Measurements from ENCODE around the gene SNTB2.

The SNTB2 gene

DNA sequence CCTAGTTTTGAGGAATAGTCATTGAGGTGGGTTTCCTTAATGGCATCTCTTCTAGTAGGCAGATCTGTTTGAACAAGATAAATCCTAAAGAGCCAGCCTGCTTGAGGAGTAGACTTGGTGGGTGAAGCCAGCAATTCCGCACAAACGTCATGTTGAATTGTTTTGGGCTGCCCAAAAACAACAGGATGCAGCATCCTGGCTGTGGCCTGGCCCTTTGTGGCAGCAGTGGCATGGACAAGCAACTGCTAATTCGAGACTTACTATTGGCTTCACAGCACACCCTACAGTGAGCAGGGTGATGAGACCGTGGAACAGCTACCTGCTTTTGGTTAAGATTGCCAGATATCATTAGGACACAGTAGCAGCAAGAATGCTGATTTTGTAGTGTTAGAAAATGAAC lies 114.9 kb downstream of the SNTB2 start:
- TF ChIP-seq, protein P1, sequence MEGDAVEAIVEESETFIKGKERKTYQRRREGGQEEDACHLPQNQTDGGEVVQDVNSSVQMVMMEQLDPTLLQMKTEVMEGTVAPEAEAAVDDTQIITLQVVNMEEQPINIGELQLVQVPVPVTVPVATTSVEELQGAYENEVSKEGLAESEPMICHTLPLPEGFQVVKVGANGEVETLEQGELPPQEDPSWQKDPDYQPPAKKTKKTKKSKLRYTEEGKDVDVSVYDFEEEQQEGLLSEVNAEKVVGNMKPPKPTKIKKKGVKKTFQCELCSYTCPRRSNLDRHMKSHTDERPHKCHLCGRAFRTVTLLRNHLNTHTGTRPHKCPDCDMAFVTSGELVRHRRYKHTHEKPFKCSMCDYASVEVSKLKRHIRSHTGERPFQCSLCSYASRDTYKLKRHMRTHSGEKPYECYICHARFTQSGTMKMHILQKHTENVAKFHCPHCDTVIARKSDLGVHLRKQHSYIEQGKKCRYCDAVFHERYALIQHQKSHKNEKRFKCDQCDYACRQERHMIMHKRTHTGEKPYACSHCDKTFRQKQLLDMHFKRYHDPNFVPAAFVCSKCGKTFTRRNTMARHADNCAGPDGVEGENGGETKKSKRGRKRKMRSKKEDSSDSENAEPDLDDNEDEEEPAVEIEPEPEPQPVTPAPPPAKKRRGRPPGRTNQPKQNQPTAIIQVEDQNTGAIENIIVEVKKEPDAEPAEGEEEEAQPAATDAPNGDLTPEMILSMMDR (IDR thresholded peaks at IDR 0.05; ENCODE audit: low read depth, low read length) = no peak
- no peak for DNase-seq (ENCODE audit: extremely low read depth, low read depth)

DNA sequence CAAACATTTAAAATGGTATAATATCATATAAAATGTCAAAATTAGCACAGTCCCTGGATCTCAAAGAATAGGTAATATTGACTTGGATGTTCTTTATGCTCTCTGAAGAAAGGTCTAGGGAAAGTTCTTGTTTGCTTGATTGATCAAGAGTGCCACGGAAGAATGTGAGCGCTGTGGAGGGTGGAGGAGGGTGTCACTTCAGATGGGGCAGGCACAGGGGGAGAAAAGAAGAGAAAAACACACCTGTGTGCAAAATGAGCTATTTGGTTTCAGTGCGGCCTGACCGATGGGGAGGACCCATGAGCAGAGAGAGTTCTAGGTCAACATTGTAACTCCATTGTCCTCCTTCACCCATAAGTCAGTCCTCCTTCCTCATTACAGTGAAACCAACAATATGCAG lies 115.3 kb downstream of the SNTB2 start:
- TF ChIP-seq, protein P1 (IDR thresholded peaks at IDR 0.05; ENCODE audit: low read depth, low read length) = no peak
- no peak for DNase-seq (ENCODE audit: extremely low read depth, low read depth)

DNA sequence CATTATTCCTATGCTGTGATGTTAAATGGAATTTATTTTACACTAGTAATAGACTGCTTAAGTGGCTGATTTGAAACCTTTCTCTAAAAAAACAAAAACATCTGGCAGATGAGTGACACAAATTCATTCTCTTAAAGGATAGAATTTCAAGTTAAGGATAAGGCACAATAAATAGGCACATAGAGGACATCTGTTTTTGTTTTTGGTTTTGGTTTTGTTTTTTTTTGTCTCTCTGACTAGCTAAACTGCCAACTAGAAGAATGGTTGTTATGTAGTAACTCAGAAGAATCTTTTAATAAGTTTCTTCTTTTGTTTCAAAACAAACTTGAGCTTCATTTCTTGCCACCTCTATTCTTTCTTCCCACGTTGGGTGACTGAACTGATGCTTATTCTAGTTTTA lies 119.1 kb downstream of the SNTB2 start:
- DNase-seq (ENCODE audit: extremely low read depth, low read depth) = no peak
- TF ChIP-seq, protein P1 (IDR thresholded peaks at IDR 0.05; ENCODE audit: low read depth, low read length) = no peak

DNA sequence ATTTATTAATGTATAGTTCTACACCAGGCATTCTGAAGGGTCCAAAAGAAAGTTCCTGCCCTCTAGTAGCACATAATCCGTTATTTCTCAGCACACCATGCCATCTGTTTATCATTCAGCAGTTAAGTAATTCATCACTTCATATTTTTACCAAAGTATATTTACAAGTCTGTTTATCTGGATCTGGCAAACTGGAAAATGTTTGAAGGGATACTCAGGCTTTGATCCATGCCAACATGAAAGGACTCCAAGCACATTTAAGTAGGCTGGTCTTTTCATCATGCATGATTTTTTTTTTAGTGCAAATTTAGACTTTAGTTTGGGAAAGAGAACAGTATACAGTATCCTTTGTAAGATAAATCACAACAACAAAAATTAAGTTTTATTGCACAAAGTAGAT lies 120.1 kb downstream of the SNTB2 start:
- TF ChIP-seq, protein P1 (IDR thresholded peaks at IDR 0.05; ENCODE audit: low read depth, low read length) = no peak
- no peak for DNase-seq (ENCODE audit: extremely low read depth, low read depth)

DNA sequence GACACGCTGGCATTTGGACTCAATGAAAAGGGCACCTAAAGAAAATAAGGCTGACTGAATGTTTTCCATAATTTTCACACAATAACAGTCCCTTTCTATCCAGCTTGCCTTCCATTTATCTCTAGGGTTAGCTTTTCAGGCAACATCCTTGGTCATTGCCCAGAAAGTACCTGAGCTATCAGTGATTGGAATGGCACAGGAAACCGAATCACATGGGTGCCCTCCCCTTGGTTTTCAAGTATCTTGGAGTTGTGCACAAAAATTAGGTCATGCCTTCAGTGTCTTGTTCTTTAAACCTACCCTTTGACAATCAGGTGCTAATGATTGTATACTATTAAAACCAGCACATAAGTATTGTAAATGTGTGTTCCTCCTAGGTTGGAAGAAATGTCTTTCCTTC lies 120.9 kb downstream of the SNTB2 start:
- DNase-seq (ENCODE audit: extremely low read depth, low read depth) = no peak
- TF ChIP-seq, protein P1 (IDR thresholded peaks at IDR 0.05; ENCODE audit: low read depth, low read length) = no peak

DNA sequence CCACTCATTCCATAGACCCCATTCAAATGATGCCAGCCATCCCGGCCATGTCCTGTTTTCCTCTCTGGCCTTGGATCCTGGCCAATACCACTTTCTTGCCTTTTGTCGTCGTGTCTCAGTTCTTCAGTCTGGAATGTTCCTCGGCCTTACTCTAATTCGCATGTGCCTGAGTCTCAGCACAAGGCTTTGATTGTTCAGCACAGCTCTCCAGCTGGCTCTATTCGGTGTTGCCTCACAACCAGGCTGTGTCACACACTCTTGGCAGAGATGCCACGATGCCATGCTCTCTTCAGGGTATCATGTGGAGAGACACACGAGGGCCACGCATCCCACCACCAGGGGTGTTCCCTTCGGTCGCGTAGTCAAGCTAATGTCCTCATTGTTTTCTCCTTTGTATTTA lies 122.4 kb downstream of the SNTB2 start:
- TF ChIP-seq, protein P1 (IDR thresholded peaks at IDR 0.05; ENCODE audit: low read depth, low read length) = no peak
- no peak for DNase-seq (ENCODE audit: extremely low read depth, low read depth)

DNA sequence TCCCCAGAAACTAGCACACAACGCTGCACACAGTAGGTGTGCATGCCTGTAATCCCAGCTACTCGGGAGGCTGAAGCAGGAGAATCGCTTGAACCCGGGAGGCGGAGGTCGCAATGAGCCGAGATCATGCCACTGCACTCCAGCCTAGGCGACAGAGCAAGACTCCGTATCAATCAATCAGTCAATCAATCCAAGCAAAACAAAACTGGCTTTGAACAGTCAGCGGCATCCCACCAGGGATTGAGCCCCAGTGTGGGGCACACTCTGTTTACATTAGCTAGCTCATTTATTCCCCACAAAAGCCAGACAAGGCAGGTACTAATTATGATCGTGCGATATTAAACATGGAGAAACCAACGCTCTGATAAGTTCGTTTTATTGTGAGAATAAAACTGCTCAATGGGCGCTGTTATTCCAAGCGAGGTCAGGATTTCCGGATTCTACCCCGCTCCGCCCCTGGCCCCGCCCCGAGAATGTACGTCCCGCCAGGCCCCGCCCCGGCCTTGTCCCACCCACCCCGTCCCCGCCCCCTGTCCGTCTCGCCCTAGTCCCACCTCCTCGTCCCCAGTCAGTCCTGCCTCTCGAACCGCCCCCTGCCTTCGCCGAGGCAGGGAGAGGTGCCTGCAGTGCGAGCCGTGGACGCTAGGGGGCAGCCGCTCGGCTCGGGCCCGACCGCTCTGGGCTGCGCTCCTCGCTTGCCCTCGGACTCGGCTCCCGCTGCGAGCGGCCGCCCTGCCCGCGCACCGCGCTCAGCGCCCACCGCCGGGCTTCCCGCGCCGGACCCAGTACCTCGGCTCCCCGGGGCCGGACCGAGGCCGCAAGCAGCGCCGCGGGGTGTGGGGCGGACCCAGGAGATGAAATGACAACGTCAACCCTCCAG lies 123.9 kb downstream of the SNTB2 start, which contains the start of gene VPS4A:
TSS of gene VPS4A (plus strand) at position 698 of the 880 bp plus-strand sequence. CDS start at position 860, 162 bp downstream.
- peak; percentile 95 for DNase-seq (ENCODE audit: extremely low read depth, low read depth)
- TF ChIP-seq, protein P1 (IDR thresholded peaks at IDR 0.05; ENCODE audit: low read depth, low read length) = peak; percentile 73
